ENCODE measurements around the gene ZC3H6. TPM values are rescaled to one million over a fixed set of nuclear protein-coding genes. Genes with fewer than 3 reads are reported as not detected.

ZC3H6 gene
- total RNA-seq, 3 donors from 2014 or later = 14.4 to 20.3 (median 18.2) TPM

GRCh38 chr2:112304298-112304941 is 29.0 kb downstream of the ZC3H6 start:
- Histone ChIP-seq H3K9me3 (no peaks in the 10 kb centered on the region), H3K4me1 (no peaks in the 10 kb centered on the region), H3K4me3 (no peak overlapping the region), H3K27ac (no peak overlapping the region), H3K27me3 (no peaks in the 10 kb centered on the region), H3K36me3 (peaks cover 5% of the 10 kb centered on the region)
- DNase-seq (ENCODE audit: low spot score in 2 of 2) = no peak
- intact Hi-C loops (cut with DNase I; ENCODE audit: low total_unique reads) = no loop called here
- TF ChIP-seq POLR2AphosphoS5 (IDR thresholded peaks at IDR 0.05) (no peak), POLR2A (IDR thresholded peaks at IDR 0.05) (no peak), CTCF (IDR thresholded peaks at IDR 0.05) (no peak)

GRCh38 chr2:112305132-112305531 is 29.7 kb downstream of the ZC3H6 start:
- DNase-seq (ENCODE audit: low spot score in 2 of 2) = no peak
- no peaks in the 10 kb centered on the region for H3K4me1 ChIP-seq
- no peaks in the 10 kb centered on the region for H3K9me3 ChIP-seq
- H3K36me3 ChIP-seq = peaks cover 5% of the 10 kb centered on the region
- TF ChIP-seq POLR2AphosphoS5 (IDR thresholded peaks at IDR 0.05) (no peak), CTCF (IDR thresholded peaks at IDR 0.05) (no peak), POLR2A (IDR thresholded peaks at IDR 0.05) (no peak)
- intact Hi-C loops (cut with DNase I; ENCODE audit: low total_unique reads) = no loop called here
- H3K27me3 ChIP-seq = no peaks in the 10 kb centered on the region
- no peak overlapping the region for H3K4me3 ChIP-seq
- no peak overlapping the region for H3K27ac ChIP-seq

- TF ChIP-seq CTCF (IDR thresholded peaks at IDR 0.05) = no peak
- TF ChIP-seq POLR2A (IDR thresholded peaks at IDR 0.05) = no peak
- TF ChIP-seq POLR2AphosphoS5 (IDR thresholded peaks at IDR 0.05) = no peak
- H3K36me3 ChIP-seq = no peaks in the 10 kb centered on the region
These were observed 35.5 kb downstream of the ZC3H6 start for GRCh38 chr2:112310906-112311305.

GRCh38 chr2:112311932-112312331 is 36.5 kb downstream of the ZC3H6 start:
- no peak overlapping the region for H3K27ac ChIP-seq
- no peaks in the 10 kb centered on the region for H3K27me3 ChIP-seq
- H3K4me1 ChIP-seq = no peaks in the 10 kb centered on the region
- no peak for TF ChIP-seq CTCF (IDR thresholded peaks at IDR 0.05)
- intact Hi-C loops (cut with DNase I; ENCODE audit: low total_unique reads) = no loop called here
- no peak for DNase-seq (ENCODE audit: low spot score in 2 of 2)
- no peaks in the 10 kb centered on the region for H3K36me3 ChIP-seq
- no peaks in the 10 kb centered on the region for H3K9me3 ChIP-seq
- no peak overlapping the region for H3K4me3 ChIP-seq

More at GRCh38 chr2:112310906-112311305, 35.5 kb downstream of the ZC3H6 start:
- no peaks in the 10 kb centered on the region for H3K4me1 ChIP-seq
- H3K27ac ChIP-seq = no peak overlapping the region
- no peak overlapping the region for H3K4me3 ChIP-seq
- no peaks in the 10 kb centered on the region for H3K9me3 ChIP-seq
- no peak for DNase-seq (ENCODE audit: low spot score in 2 of 2)
- intact Hi-C loops (cut with DNase I; ENCODE audit: low total_unique reads) = no loop called here
- H3K27me3 ChIP-seq = no peaks in the 10 kb centered on the region

GRCh38 chr2:112312821-112313220 is 37.4 kb downstream of the ZC3H6 start:
- no peaks in the 10 kb centered on the region for H3K4me1 ChIP-seq
- no peak overlapping the region for H3K4me3 ChIP-seq
- intact Hi-C loops (cut with DNase I; ENCODE audit: low total_unique reads) = no loop called here
- no peaks in the 10 kb centered on the region for H3K36me3 ChIP-seq
- H3K27me3 ChIP-seq = no peaks in the 10 kb centered on the region
- TF ChIP-seq POLR2AphosphoS5 (IDR thresholded peaks at IDR 0.05) (no peak), CTCF (IDR thresholded peaks at IDR 0.05) (no peak), POLR2A (IDR thresholded peaks at IDR 0.05) (no peak)
- no peaks in the 10 kb centered on the region for H3K9me3 ChIP-seq
- no peak for DNase-seq (ENCODE audit: low spot score in 2 of 2)
- no peak overlapping the region for H3K27ac ChIP-seq

All from breast epithelium (tissue), 4 donors.